Anterior cingulate cortex (tissue), 58 donors: ENCODE data around the gene MYBPH.

Source experiments
- DNase-seq, 58 donors: peaks; one replicate each; lab custom pipeline; 2025; lab: John Stamatoyannopoulos, UW

The MYBPH gene

DNA sequence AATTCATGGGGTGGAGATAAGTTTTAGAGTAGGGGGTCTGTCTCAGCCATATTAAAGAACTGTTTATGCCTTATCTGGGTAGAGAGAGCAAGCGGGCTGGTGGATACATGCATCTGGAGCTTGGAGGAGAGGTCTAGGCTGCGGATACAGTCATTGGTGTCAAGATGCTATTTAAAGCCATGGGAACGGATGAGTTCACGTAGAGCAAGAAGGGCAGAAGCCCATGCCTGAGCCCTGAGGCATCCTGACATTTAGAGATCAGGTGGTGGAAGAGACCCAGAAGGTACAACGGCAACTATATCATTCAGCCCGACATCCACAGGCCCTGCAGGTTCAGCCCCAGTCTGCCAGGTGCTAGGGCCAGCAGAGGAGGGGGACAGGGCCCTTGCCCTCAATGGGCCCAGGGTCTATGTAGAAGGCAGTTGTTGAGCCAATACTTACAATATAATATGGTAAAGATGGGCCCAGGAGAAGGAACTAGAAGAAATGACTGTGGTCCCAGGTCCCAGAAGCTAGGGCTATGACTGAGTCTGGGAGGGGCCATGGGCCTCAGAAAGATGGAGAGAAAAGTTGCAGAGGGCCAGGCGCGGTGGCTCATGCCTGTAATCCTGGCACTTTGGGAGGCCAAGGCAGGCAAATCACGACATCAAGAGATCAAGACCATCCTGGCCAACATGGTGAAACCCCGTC is 26.0 kb upstream of the MYBPH start:
- DNase-seq, result no peak

DNA sequence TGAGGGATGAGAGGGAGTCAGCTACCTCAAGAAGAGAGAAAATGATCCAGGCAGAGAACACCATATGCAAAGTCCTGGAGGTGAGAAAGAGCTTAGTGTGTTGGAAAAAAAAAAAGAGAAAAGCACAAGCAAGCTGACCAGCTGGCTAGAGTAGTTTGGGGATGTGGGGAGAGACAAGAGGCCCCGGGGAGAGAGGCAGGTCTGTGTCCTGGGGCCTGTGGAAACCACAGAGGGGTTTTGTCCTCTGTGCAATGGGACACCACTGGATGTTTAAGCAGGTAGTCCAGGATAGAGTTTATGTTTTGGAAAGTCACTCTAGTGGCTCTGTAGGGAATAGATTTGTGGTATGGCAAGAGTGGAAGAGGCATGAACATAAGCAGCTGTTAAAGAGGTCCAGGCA is 25.3 kb upstream of the MYBPH start:
- DNase-seq, result no peak

DNA sequence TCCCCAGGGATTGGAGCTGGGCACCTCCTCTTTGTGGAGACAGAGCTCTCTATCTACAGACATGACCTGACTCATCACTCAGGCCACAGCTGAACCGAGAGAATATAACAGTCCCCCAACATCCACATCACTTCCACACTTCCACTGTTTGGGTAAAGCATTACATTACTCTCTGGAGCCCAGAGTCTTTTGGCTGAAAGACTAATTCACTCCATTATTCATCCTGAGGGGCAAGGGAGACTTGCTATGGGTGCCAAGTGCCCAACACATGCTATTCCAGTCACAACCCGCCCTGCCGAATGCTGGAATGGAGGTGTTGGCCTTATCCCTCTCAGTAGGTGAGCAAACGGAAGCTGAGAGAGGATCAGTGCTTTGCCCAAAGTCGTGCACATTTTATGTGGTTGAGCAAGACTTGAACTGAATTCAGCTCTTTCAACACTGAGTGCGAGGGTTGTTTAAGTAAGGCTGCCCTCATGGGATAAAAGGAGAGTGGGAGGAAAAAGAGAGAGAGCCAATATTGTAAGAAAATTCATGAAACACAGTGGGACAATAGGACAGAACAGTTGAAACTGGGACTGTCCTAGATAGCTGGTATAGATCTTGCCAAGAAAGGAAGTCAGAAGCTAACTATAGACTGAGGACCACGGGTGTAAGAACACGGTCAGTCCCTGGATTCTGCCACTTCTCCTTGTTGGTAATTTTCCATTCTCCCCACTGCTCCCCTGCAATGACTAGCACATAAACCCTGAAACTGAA is 24.4 kb upstream of the MYBPH start:
- DNase-seq, result peak in 7 of 58 donors; percentile 24 to 68 (median 43)

DNA sequence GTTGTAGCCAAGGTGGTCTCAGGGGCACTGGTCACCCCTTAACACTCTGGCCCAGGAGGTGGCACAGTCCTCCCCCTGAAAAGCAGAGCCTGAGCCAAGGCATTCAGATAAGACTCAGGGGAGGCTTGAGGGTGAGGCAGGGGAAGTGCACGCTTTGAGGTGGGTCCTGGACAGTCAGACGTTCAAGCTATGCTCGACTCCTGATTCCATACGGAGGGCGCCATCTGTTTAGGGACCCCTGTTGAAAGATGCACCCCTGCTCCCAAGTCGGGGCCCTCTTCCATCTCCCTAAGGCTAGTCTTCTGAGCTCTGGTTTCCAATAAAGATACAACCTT is 23.8 kb upstream of the MYBPH start:
- no peak for DNase-seq

DNA sequence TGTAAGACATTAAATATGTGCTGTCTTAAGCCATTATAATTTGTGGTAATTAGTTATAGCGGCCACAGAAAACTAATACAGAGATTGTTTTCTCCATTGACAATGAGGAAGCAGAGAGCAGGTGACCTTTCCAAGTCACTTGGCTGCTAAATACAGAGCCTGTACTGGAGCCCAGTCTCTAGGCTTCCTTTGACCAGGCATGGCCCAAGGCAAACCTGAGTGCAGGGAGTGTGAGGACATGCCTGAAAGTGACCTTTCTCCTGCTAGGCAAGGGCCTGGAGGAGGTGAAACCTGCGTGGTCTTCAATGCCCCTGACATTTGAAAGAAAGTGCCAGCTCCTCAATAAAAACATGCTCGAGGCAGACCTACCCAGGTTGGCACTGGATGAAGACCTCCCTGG is 23.4 kb upstream of the MYBPH start:
- no peak for DNase-seq

DNA sequence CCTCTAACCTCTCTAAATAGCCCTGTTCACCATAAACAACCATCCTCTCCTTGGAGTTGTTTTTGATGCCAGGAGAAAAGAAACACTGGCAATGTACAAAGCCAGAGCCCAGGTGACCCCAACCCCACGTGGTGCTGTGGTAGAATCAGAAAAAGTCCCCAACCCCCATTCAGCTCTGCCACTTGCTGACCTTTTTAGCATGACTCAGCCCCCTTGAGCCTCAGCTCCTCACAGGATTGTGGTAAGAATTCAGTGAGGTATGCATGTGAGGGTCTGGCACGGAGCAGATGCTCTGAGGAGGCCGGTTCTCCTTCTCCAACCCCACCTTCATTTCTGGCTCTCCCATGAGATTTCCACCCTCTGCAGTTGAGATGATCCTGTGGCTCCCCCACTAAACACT is 22.0 kb upstream of the MYBPH start:
- no peak for DNase-seq

DNA sequence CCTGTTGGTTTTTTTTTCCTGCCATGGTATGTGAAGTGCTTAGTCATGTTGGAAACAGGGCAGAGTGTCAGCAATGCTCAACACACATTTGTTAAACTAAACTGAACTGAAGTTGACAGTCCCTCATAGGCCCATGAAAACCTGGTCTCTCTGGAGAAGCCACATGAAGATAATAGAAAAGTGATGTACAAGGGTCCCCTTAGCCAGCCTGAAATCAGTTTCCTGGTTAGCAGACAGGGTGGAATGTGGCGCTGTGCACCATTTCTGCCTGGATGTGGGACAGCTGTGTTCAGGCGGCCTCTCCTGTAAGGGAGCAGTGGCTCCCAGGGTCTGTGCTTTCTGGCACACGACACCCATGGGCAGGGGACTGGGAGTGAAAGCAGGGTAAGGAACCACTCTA is 20.7 kb upstream of the MYBPH start:
- DNase-seq, result no peak

DNA sequence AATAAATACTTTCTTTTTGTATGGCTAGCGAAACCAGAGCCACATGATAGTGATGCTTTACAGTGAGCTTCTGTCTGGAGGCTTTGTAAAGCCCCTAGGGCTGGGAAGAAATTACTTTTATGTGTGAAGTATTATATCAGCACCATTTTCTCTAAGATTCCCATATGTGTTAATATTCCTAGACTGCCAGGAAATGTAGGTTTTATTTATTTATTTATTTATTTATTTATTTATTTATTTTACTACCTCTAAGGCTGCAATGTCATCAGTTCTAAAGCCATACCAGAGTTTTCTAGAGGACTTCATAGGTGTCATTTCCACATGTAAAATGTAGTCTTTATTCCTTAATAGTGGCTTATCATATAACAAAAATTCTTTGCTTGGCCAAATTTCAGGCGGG is 15.3 kb upstream of the MYBPH start:
- no peak for DNase-seq

DNA sequence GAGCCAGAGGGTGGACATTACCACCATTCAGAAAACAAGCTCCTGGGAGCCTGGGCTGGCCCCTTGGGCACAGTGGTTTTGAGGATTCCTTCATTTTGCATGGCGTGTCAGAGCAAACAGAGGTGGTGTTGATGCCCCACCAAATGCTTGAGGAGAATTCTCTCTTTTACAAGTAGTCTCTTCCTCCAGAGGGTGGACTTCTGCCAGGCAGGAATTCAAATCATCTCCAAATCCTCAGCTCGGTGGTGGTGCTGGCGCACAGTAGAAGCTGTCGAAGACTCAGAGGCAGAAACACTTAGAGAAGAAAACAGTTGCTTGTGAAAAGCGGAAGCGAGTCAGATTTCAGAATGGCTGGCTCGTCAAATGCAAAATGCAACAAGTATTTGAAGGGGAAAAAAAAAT is 14.3 kb upstream of the MYBPH start:
- peak in 25 of 58 donors; percentile 18 to 82 (median 37) for DNase-seq

DNA sequence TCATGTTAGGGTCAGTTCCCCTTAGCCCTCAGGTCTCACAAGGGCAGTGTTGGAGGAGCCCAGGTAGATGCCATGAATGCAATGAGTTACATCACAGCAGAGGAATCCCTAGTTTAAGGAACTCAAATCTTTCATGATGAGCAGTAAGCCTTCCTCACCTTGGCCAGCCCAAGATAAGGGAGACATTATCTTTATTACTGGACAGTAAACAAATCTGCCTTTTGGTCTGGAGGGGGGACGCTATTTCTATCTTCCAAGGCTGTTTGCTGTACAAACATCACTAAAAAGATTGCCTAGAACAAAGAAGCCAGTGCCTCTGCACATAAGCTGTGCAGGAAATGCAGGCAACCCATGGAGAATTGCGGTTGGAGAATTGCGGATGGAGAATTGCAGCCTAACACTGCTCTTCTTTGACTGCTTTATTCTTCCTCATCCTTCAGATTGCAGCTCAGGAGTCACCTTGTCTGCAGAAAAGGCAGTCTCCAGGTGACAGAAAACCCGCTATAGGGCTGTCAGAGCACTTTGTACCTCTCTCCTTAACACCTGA is 13.1 kb upstream of the MYBPH start:
- no peak for DNase-seq

DNA sequence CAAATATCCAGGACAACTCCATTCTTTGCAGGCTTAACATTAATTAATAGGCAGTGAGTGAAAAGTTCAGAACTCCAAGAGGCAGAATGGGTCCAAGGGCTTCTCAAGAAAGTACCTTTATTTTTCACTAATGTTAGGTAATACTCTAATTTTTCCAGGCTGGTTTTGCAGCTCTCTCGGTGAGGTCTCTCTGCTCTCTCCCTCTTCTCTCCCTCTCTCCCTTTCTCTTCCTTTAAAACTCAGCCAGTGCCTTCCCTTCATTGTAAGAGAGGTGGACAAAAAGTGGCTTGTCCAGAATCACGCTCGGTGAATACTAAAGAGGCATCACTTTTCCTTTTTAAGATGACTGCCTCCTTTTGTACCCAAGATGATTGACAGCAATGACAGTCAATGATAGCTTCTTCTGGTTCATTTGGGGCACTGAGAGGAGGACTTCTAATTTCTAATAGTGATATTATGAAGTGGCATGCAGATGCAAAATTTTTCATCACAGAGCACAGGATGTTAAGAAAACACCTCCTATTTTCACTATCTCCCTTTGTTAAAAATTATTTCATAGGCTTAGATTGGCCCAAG is 12.2 kb upstream of the MYBPH start:
- peak in 3 of 58 donors; percentile 32 to 77 (median 36) for DNase-seq

DNA sequence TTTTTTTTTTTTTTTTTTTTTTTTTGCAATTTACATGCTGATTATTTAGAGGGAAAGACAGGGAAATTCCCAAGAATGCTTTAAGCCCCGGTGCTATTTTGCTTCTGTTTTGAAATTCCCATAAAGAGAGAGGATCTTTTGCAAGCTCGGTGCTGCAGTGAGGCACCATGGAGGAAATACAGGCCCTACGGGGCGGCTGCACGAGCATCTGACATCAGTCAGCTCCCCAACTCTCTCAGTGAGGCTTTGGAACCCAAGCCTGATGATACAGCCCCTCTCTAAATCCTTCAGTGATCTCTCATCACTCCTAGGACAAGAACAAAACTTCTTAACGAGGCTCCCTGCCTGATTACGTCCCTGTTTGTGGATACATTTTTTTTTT is 11.7 kb upstream of the MYBPH start:
- DNase-seq, result peak in 3 of 58 donors; percentile 20 to 53 (median 47)

DNA sequence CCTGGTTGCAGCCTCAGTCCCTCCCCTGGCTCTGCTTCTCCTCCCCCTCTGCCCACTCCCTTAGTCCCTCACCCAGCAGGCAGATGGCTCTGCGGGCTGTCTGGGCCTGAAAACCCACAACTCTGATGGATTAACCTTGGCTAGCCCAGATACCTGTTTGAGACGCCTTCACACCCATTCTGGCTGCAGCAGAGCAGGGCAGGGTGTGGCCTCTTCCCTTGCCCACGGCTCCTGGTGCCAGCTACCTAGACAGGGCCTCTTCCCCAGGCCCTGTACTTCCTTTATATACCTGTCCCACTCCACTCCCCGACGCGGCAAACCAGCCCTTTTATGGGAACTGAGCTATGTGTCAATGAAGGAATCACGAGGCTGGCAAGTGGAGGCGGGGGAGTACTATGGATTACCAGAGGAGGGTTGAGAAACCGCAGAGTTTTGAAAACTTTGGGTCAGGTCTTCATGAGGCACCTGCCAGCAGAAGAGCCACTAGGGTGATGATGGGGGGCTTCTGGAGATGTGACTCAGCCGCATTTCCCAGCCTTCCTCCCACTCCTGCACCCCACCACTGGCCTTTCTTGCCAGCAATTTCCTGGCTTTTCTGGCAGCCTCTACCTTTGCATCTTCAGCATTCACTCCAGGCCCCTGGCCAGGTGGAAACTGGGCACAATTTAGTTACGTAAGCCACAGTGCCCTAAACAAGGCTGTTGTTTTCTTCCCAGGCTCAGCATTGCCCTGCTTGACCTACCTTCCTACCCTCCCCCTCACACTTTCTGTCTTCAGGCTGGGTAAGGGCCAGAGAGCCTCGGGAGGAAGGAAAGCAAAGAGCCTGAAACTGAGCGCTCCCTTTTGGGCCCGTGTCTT is 11.0 kb upstream of the MYBPH start, which contains the start of gene CHI3L1:
CHI3L1 (minus strand) TSS at position 259 of the 858 bp plus-strand sequence; CDS start at position 178, 81 bp downstream.
- DNase-seq, result peak in 41 of 58 donors; percentile 17 to 82 (median 52)

DNA sequence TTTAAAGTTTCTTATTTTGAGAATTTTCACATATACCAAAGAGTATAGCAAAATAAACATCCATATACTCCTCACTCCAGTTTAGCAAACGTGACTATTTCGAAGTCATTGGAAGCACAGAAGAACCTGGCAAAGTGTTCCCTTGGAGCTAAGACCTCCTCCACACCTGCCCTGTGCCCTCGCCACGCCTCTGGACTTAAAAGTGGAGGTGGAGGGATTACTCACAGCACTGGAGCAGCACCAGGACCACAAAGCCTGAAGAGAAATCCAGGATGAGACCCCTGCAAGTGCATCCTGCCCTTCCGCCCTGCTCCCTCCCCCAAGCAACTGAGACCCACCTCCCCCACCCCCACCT is 10.4 kb upstream of the MYBPH start:
- DNase-seq, result no peak

DNA sequence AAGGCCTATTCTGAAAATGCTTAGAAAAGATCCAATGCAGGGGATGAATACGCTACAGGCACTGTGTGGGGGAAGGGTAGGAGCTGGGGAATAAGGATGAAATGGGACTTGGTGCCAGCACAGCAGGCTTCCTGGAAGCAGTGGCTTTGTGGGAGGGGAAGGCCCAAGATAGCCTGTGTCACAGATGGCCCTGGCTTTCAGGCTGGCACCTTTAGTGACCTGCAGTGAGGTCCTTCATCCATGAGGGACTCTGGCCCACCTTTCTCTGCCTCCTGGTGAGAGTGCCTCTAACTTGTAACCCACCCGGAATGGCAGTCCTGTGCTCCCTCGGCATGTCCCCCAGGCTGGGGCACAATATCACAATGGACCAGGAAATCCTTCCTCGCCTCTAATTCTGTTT is 10.0 kb upstream of the MYBPH start:
- DNase-seq, result no peak

DNA sequence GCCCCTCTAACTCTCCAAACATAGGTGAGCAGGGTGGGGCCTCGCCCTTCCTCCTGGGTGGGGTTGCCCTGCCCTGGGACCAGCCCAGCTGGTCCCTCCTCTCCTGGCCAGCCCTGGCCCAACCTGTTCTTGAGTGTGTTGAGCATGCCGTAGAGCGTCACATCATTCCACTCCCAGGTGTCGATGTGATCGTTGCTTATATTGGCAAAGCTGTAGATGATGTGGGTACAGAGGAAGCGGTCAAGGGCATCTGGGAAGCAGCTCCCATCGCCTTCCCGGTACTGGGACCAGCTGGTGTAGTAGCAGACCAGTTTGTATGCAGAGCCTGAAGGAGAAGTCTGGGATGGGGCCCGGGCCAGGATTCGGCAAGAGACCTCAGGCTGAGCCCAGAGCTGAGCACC is 9.4 kb upstream of the MYBPH start:
- no peak for DNase-seq

DNA sequence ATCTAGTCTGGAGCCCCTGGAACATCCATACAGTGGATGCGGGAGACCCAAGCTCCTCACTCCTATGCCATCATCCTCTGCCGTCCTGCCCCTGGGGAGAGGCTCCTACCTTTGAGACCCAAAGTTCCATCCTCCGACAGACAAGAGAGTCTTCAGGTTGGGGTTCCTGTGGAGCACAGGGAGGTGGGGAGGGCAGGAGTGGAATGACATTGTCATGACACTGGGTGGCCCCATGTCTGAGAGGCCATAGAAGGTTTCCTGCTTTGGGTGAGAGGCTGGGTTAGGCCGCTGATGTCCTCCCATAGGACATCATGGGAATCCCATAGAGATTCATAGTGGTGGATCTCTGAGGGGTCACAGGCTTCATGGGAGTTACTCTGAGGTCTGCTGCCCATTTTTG is 8.8 kb upstream of the MYBPH start:
- no peak for DNase-seq

DNA sequence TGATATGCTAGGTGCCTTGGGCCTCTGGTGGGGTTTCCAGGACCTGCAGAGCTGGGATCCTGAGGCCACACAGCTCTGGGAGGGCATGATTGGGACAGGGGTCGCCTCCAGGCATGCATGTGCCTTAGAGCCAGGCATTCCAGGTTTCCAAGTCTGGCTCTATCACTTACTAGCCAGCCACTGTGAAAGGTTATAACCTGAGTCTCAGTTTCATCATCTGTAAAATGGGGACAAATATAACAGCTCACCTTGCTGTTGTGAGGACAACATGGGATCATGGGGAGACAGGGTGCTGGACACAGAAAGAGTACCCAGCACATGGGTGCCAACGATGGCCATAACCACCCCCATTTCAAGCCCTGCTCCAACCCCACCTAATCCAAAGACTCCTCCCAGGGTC is 8.2 kb upstream of the MYBPH start:
- no peak for DNase-seq

DNA sequence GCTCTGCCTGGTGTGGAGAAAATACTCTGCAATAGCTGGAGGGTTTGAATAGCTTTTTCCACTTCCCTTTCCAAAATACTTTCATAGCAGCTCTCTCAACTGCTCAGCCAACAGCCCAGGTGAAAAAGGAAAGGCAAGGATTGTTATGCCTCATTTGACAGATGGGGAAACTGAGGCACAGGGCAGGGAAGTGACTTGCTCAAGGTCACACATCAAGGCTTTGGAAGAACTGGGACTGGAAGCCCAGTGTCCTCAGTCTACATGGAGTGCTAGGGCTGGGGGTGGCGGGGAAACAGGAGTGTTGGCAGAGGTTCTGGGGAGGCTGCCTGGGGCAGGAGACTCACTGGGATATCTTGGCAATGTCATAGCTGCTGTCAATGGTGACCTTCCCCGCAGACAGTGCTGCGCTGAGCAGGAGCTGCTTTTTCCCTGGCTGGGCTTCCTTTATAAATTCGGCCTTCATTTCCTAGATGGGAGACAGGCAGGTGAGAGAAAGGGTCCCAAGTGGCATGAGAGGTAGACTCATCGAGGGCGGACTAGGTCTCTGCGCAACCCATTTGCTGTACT is 6.8 kb upstream of the MYBPH start:
- DNase-seq, result no peak
